ENCODE data around the gene APBB1IP.
"Not testable (repeated sequence)": the region's sequence is repeated elsewhere in the genome, so short reads cannot be mapped to it uniquely, and the experiment has no call there.

Gene APBB1IP

DNA sequence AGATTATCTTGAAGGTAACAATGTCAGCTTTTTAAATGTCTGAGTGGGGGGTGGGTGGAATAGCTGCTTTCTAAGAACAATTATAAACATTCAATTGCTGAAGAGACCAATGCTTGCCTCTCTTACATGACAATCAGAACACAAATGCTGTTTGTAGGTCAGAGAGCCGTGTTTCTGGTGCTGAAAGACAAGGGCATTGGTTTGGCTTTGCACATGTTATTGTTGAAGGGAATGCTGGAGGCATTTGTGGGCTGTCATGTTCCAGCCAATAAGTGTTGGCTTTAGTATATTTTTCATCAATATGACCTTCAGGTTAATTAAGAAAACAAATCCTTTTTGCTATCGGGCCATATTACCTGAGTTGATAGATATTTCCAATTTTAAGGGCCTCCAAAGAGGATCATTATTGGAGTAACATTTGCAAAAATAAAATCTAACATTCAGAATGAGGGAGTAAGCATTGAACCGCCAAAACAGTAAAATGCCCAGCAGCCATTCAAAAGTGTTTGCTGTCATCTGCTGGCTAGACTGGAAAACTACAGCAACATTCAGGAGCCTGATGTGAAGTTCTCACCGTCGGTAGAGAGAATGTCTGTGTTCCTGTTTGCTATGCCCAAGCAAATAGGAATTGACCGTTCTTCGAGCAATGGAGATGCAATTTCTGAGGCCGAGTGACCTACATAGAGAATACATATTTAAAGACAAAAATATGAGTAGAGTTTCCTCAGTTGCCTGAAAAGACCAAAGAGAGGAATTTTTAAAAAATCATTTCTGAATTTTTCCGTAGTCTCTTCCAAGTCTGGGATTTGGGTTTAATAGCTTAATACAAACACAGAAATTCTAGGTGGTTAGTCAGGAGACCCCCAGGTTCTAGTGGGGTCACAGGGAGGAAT is 118.9 kb downstream of the APBB1IP start:
- DNase-seq (ENCODE audit: low spot score), result peak; percentile 72

DNA sequence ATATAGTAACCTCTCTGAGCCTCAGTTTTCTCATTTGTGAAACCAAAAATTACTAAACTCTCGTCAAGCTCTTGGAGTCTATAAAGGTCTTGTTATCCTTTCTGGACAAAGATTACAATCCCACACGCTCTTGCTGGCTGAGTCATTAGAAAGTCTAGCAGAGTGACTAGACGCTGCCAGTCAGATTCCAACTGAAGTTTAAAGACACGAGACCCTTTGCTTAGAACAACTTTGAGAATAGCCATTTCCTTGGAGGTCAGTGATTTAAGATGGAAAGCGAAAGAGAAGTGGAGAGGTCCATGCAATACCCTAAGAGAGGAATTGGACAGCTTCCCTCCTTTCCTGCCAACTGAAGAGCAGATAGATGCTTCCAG is 119.5 kb downstream of the APBB1IP start:
- DNase-seq (ENCODE audit: low spot score), result peak; percentile 55

GRCh38 chr10:26566525-26567350 is 128.6 kb downstream of the APBB1IP start:
- no peak for DNase-seq (ENCODE audit: low spot score)

DNA sequence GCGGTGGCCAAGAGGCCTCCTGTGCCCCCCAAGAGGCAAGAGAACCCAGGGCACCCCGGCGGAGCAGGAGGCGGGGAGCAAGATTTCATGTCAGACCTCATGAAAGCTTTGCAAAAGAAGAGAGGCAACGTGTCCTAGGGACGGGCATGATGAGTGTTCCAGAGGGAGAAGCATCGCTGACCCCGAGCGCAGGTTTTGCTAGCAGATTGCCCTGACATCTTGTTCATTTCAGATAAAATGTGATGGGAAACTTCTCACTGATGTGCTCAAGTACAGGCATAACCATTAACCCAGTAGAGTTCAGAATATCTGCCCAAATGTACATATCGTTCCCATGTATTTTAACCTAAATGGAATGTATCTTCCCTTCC is 129.2 kb downstream of the APBB1IP start:
- no peak for DNase-seq (ENCODE audit: low spot score)

GRCh38 chr10:26571655-26572054 is 133.5 kb downstream of the APBB1IP start:
- no peak for DNase-seq (ENCODE audit: low spot score)

DNA sequence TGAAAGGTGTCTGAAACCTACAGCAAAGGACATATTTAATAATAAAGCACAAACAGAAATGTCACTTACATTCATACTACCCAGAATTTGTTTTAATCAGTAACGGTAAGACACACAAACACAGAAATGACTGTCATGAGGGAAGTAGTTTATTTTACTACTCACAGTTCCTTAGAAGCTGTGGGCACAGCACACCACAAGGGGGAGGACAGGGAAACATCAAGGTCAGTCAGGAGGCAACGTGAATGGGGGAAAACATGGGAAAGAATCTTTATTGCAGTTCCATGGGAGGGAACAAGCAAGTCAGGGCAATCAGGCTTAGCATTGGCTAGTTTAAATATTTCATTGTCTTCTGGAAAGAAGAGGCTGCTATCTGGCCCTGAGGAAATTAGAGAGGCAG is 135.5 kb downstream of the APBB1IP start:
- DNase-seq (ENCODE audit: low spot score), result no peak

DNA sequence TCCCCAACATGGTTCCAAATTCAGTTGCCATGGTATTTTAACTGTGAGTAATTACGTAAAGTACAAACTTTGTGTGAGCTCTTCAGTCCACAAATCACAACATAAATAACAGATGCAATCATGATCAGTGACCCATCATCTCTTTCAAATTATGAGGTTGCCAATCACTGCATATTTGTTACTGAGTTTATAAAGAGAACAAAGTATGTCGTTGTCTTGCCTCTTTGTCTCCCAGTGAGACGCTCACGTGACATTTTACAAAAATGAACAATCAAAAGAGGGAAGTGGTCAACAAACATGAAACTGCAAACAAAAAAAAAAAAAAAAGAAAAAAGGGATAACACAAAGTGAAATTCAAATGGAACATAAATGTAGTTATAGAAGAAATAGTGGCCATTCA is 136.6 kb downstream of the APBB1IP start:
- no peak for DNase-seq (ENCODE audit: low spot score)

GRCh38 chr10:26578371-26578770 is 140.2 kb downstream of the APBB1IP start:
- not testable (repeated sequence) for DNase-seq (ENCODE audit: low spot score)

GRCh38 chr10:26579256-26580063 is 141.3 kb downstream of the APBB1IP start:
- DNase-seq (ENCODE audit: low spot score), result no peak

DNA sequence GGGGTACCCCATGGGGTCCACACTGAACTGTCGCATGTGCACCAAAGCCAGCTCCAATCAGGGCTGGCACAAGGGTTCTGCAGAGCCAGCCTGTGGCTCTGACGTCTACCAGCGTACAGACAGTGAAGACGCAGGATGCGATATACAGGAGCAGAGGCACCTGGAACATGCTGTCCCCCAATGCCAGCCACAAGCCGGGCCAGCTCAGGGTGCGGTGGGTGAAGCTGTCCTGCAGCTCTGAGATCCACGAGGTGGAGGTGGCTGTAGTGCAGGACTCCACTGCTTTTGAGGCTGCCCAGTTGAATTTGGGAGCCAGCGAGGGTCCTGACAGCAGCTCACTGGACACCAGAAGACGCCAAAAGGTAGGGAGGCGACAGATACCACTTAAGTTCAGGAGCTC is 148.1 kb downstream of the APBB1IP start:
- no peak for DNase-seq (ENCODE audit: low spot score)

DNA sequence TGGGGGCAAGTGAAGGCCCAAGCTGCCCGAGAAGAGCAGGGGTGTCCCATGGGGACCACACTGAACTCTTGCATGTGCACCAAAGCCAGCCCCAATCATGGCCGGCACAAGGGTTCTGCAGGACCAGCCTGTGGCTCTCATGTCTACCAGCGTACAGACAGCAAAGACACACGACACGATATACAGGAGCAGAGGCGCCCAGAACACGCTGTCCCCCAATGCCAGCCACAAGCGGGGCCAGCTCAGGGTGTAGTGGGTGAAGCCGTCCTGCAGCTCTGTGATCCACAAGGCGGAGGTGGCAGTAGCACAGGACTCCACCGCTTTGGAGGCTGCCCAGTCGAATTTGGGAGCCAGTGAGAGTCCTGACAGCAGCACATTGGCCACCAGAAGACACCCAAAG is 150.5 kb downstream of the APBB1IP start:
- DNase-seq (ENCODE audit: low spot score), result no peak

GRCh38 chr10:26589813-26590212 is 151.7 kb downstream of the APBB1IP start:
- not testable (repeated sequence) for DNase-seq (ENCODE audit: low spot score)

GRCh38 chr10:26593896-26594295 is 155.8 kb downstream of the APBB1IP start:
- DNase-seq (ENCODE audit: low spot score), result no peak

- not testable (repeated sequence) for DNase-seq (ENCODE audit: low spot score)
Observed at GRCh38 chr10:26603283-26603682, 165.1 kb downstream of the APBB1IP start.

GRCh38 chr10:26604320-26605093 is 166.4 kb downstream of the APBB1IP start:
- DNase-seq (ENCODE audit: low spot score), result not testable (repeated sequence)

- peak; percentile 16 for DNase-seq (ENCODE audit: low spot score)
Observed at GRCh38 chr10:26606389-26606877, 168.3 kb downstream of the APBB1IP start.

- DNase-seq (ENCODE audit: low spot score), result no peak
Observed at GRCh38 chr10:26612151-26612915, 174.2 kb downstream of the APBB1IP start.
